ENCODE measurements around the gene RPS8. TPM values are rescaled to one million over a fixed set of nuclear protein-coding genes. Genes with fewer than 3 reads are reported as not detected.

RPS8 gene
- polyA plus RNA-seq, 2 donors: 2,523 to 3,063 TPM

DNA sequence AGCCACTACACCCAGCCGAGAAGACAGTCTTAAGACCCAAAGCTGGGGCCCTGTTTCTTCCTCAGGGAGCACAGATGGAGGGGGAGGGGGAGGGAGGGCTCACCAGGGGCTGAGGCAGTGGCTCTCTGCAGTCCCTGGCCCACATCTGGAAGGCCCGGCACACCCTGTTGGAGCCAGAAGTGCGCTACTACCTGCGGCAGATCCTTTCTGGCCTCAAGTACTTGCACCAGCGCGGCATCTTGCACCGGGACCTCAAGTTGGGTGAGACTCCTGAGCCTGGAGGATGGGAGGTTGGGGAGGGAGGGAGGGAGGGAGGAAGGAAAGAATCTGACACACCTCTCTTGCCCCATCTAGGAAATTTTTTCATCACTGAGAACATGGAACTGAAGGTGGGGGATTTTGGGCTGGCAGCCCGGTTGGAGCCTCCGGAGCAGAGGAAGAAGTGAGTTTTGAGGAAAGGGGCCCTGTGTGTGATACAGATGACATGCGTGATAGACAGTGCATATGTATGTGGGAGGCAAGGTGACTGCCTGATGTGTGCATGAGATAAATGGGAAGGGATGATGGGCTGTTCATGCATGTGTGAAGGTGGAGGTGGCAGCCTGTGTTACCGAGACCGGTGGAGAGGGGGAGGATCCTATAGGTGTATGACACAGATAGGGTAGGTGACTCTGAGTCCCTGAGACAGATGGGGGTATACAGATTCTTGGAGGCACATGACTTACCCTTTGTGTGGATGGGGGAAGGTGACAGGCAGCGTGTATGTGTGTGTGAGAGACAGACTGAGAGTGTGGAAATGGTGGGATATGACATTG is 26.4 kb downstream of the RPS8 start:
- peak overlapping the region; percentile 52 to 77 for H3K4me3 ChIP-seq (ENCODE audit: low read depth in 1 of 2, low read length in 2 of 2)
- no peaks in the 10 kb centered on the region for H3K9me3 ChIP-seq (ENCODE audit: control insufficient read depth in 2 of 2, insufficient read depth in 1 of 2, low read depth in 1 of 2, low read length in 1 of 2)
- H3K36me3 ChIP-seq (ENCODE audit: control insufficient read depth in 2 of 2, insufficient read depth in 2 of 2, low read length in 1 of 2): peaks cover 12 to 41% of the 10 kb centered on the region in 2 donors
- peaks cover 0 to 18% of the 10 kb centered on the region in 2 donors for H3K4me1 ChIP-seq (ENCODE audit: control insufficient read depth in 2 of 2, insufficient read depth in 2 of 2, low read length in 1 of 2)
- WGBS, 2 donors: 51 to 59% methylated on average over 13 of the region's 13 CpGs
- no peaks in the 10 kb centered on the region for H3K27me3 ChIP-seq (ENCODE audit: control insufficient read depth in 1 of 2, insufficient read depth in 2 of 2, low read length in 2 of 2)
- H3K27ac ChIP-seq (ENCODE audit: low read depth in 2 of 2, low read length in 1 of 2): peak overlapping the region; percentile 37 to 41

DNA sequence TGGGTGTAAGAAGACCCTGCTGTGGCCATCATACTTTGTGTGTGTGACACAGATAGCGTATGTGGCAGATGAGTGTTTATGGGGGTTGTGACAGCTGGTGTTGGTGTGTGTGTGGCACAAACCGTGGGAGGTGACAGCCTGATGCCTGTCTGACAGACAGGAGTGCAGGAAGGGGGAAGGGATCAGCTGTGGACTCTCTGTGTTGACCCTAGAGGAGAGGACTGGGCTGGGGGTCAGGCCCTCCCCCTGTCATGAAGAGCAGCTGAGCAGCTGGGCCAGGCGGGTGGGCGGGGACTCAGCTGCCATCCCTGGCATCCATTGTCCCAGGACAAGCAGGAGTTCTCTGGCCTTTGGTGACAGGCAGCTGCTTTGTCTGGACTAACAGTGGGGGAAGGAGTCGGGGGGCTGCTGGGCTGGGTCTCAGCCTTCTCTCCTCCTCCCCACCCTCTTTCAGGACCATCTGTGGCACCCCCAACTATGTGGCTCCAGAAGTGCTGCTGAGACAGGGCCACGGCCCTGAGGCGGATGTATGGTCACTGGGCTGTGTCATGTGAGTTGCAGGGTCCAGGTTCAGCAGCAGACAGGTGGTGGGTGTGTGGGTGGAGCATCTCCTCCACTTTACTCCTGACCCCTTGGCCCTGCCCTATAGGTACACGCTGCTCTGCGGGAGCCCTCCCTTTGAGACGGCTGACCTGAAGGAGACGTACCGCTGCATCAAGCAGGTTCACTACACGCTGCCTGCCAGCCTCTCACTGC is 27.1 kb downstream of the RPS8 start:
- H3K27ac ChIP-seq (ENCODE audit: low read depth in 2 of 2, low read length in 1 of 2): peak overlapping the region; percentile 37 to 41
- WGBS, 2 donors: 84 to 85% methylated on average over 13 of the region's 13 CpGs
- H3K36me3 ChIP-seq (ENCODE audit: control insufficient read depth in 2 of 2, insufficient read depth in 2 of 2, low read length in 1 of 2): peaks cover 12 to 41% of the 10 kb centered on the region in 2 donors
- H3K4me1 ChIP-seq (ENCODE audit: control insufficient read depth in 2 of 2, insufficient read depth in 2 of 2, low read length in 1 of 2): peaks cover 0 to 25% of the 10 kb centered on the region in 2 donors
- H3K27me3 ChIP-seq (ENCODE audit: control insufficient read depth in 1 of 2, insufficient read depth in 2 of 2, low read length in 2 of 2): no peaks in the 10 kb centered on the region
- H3K4me3 ChIP-seq (ENCODE audit: low read depth in 1 of 2, low read length in 2 of 2): peak overlapping the region; percentile 27 to 77
- H3K9me3 ChIP-seq (ENCODE audit: control insufficient read depth in 2 of 2, insufficient read depth in 1 of 2, low read depth in 1 of 2, low read length in 1 of 2): no peaks in the 10 kb centered on the region

DNA sequence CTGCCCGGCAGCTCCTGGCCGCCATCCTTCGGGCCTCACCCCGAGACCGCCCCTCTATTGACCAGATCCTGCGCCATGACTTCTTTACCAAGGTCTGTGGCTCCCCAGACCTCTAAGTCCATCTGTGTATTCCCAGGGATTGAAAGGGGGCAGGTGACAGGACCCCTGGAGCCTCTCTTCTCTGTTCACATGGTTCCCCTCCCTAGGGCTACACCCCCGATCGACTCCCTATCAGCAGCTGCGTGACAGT is 27.6 kb downstream of the RPS8 start:
- no peaks in the 10 kb centered on the region for H3K9me3 ChIP-seq (ENCODE audit: control insufficient read depth in 2 of 2, insufficient read depth in 1 of 2, low read depth in 1 of 2, low read length in 1 of 2)
- H3K27me3 ChIP-seq (ENCODE audit: control insufficient read depth in 1 of 2, insufficient read depth in 2 of 2, low read length in 2 of 2): no peaks in the 10 kb centered on the region
- peak overlapping the region; percentile 27 to 77 for H3K4me3 ChIP-seq (ENCODE audit: low read depth in 1 of 2, low read length in 2 of 2)
- WGBS, 2 donors: 85 to 90% methylated on average over 9 of the region's 9 CpGs
- H3K36me3 ChIP-seq (ENCODE audit: control insufficient read depth in 2 of 2, insufficient read depth in 2 of 2, low read length in 1 of 2): peaks cover 12 to 41% of the 10 kb centered on the region in 2 donors
- H3K4me1 ChIP-seq (ENCODE audit: control insufficient read depth in 2 of 2, insufficient read depth in 2 of 2, low read length in 1 of 2): peaks cover 0 to 30% of the 10 kb centered on the region in 2 donors
- peak overlapping the region in 1 of 2 donors; percentile 37 for H3K27ac ChIP-seq (ENCODE audit: low read depth in 2 of 2, low read length in 1 of 2)

DNA sequence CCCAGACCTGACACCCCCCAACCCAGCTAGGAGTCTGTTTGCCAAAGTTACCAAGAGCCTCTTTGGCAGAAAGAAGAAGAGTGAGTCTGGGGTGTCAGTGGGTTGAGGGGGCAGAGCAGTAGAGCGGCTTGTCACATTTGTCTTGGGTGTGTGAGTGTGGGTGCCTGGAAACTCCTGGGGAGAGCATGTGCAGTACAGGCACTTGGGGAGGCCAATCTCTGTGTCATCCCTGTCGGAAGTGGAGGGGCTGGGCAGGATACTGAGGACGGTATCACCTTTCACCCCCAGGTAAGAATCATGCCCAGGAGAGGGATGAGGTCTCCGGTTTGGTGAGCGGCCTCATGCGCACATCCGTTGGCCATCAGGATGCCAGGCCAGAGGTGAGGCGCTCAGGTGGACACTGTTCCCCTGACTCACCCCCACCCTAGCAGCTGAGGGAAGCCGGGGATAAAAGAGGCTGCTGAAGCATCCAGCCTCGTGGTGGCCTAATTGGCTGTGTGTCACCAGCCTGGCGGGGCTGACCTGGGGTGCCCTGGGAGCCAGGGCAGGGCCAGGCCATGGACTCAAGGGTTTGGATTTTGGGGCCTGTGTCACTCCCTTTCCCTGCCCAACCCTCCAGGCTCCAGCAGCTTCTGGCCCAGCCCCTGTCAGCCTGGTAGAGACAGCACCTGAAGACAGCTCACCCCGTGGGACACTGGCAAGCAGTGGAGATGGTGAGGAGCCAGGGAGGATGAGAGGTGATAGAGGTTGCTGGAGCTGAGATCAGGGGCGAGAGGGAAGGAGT is 28.2 kb downstream of the RPS8 start:
- peaks cover 12 to 41% of the 10 kb centered on the region in 2 donors for H3K36me3 ChIP-seq (ENCODE audit: control insufficient read depth in 2 of 2, insufficient read depth in 2 of 2, low read length in 1 of 2)
- H3K27ac ChIP-seq (ENCODE audit: low read depth in 2 of 2, low read length in 1 of 2): peak overlapping the region; percentile 25 to 69
- H3K9me3 ChIP-seq (ENCODE audit: control insufficient read depth in 2 of 2, insufficient read depth in 1 of 2, low read depth in 1 of 2, low read length in 1 of 2): no peaks in the 10 kb centered on the region
- peak overlapping the region; percentile 9 to 77 for H3K4me3 ChIP-seq (ENCODE audit: low read depth in 1 of 2, low read length in 2 of 2)
- WGBS, 2 donors: 78 to 84% methylated on average over 13 of the region's 13 CpGs
- H3K27me3 ChIP-seq (ENCODE audit: control insufficient read depth in 1 of 2, insufficient read depth in 2 of 2, low read length in 2 of 2): no peaks in the 10 kb centered on the region
- peaks cover 4 to 36% of the 10 kb centered on the region in 2 donors for H3K4me1 ChIP-seq (ENCODE audit: control insufficient read depth in 2 of 2, insufficient read depth in 2 of 2, low read length in 1 of 2)

DNA sequence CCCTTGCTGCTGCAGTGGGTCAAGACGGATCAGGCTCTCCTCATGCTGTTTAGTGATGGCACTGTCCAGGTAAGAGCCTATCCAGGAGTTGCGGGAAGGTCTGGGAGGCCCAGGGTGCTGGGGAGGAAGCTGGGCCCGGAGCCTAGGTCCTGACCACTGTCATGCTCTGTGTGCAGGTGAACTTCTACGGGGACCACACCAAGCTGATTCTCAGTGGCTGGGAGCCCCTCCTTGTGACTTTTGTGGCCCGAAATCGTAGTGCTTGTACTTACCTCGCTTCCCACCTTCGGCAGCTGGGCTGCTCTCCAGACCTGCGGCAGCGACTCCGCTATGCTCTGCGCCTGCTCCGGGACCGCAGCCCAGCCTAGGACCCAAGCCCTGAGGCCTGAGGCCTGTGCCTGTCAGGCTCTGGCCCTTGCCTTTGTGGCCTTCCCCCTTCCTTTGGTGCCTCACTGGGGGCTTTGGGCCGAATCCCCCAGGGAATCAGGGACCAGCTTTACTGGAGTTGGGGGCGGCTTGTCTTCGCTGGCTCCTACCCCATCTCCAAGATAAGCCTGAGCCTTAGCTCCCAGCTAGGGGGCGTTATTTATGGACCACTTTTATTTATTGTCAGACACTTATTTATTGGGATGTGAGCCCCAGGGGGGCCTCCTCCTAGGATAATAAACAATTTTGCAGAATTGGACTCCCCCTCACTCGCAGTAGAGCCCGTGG is 30.1 kb downstream of the RPS8 start:
- Histone ChIP-seq H3K27me3 (ENCODE audit: control insufficient read depth in 1 of 2, insufficient read depth in 2 of 2, low read length in 2 of 2) (no peaks in the 10 kb centered on the region), H3K9me3 (ENCODE audit: control insufficient read depth in 2 of 2, insufficient read depth in 1 of 2, low read depth in 1 of 2, low read length in 1 of 2) (no peaks in the 10 kb centered on the region), H3K27ac (ENCODE audit: low read depth in 2 of 2, low read length in 1 of 2) (peak overlapping the region; percentile 34 to 99), H3K4me1 (ENCODE audit: control insufficient read depth in 2 of 2, insufficient read depth in 2 of 2, low read length in 1 of 2) (peaks cover 17 to 53% of the 10 kb centered on the region in 2 donors), H3K36me3 (ENCODE audit: control insufficient read depth in 2 of 2, insufficient read depth in 2 of 2, low read length in 1 of 2) (peaks cover 12 to 42% of the 10 kb centered on the region in 2 donors), H3K4me3 (ENCODE audit: low read depth in 1 of 2, low read length in 2 of 2) (no peak overlapping the region)
- 91 to 93% methylated on average over 20 of the region's 20 CpGs for WGBS, 2 donors

DNA sequence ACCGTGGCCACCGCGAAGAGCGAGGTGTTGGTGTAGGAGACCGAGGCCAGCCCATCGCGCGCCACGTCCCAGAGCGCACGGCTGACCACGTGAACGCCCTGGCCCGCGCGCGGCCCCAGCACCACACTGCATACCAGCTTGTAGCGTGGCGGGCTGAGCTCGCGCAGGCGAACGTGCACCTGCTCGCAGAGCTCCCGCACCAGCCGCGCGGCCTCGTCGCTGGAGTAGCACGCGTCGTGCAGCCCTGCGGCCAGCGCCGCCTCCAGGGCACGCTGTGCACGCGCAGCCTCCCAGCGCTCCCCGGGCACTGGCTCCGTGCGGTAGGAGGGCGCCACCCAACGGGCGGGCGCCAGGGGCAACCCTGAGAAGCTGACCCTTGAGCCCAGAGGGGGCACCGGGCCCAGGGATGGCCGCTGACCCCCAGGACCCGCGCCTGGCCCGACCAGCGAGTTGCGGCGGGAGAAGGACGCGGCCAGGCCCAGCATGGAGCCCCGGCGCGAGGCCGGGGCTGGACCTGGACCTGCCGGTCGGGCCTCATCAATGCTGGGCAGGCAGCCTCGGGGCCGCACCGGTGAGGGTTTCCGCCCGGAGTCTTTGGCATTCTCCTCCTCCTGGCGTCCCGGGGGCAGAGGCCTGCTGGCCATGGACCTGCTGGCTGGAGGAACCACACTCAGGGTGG is 30.8 kb downstream of the RPS8 start:
- H3K4me3 ChIP-seq (ENCODE audit: low read depth in 1 of 2, low read length in 2 of 2): no peak overlapping the region
- 90 to 94% methylated on average over 68 to 70 of the region's 70 CpGs for WGBS, 2 donors
- H3K36me3 ChIP-seq (ENCODE audit: control insufficient read depth in 2 of 2, insufficient read depth in 2 of 2, low read length in 1 of 2): peaks cover 12 to 43% of the 10 kb centered on the region in 2 donors

DNA sequence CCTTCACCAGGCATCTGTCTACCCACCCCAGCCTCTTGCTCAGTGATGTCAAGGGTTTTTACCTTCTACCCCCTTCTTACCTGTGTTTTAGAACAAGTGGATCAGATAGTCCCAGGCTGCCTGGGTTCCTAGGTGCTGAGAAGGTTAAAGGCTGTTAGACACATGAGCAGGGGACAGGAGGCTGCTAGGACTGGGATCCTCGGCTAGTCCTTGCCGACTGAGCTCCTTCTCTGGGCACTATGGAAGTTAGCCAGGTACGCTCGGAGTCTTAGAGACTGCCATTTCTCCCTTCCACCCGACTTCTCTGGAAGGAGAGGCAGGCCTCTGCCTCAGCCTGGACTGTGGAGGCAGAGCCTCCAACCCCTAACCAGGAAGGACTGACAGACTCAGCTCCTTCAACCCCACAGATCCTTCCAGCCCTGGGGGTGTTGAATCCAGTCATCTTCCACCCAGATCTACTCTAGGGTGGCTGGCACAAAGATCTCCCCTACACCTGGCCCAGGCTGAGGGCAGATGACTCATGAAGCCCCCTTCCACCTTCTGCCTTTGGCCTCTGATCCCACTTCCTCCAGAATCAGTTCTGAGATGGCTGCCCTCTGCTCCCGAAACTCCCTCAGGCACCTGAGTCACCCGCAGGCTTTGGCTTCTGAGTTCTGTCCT is 31.5 kb downstream of the RPS8 start, which contains the start of gene DYNLT4:
TSS of gene DYNLT4 (minus strand) at position 648 of the 660 bp plus-strand sequence. CDS start 683 bp downstream, outside the sequence.
- WGBS, 2 donors: 39 to 42% methylated on average over 7 of the region's 7 CpGs
- Histone ChIP-seq H3K9me3 (ENCODE audit: control insufficient read depth in 2 of 2, insufficient read depth in 1 of 2, low read depth in 1 of 2, low read length in 1 of 2) (no peaks in the 10 kb centered on the region), H3K4me3 (ENCODE audit: low read depth in 1 of 2, low read length in 2 of 2) (peak within 1 kb of the TSS in 1 of 2 donors; percentile 5), H3K27me3 (ENCODE audit: control insufficient read depth in 1 of 2, insufficient read depth in 2 of 2, low read length in 2 of 2) (no peaks in the 10 kb centered on the region), H3K27ac (ENCODE audit: low read depth in 2 of 2, low read length in 1 of 2) (peak within 1 kb of the TSS; percentile 99 to 100), H3K36me3 (ENCODE audit: control insufficient read depth in 2 of 2, insufficient read depth in 2 of 2, low read length in 1 of 2) (peaks cover 12 to 43% of the 10 kb centered on the region in 2 donors), H3K4me1 (ENCODE audit: control insufficient read depth in 2 of 2, insufficient read depth in 2 of 2, low read length in 1 of 2) (peaks cover 17 to 51% of the 10 kb centered on the region in 2 donors)

More for the DNA sequence above, 30.8 kb downstream of the RPS8 start:
- Histone ChIP-seq H3K9me3 (ENCODE audit: control insufficient read depth in 2 of 2, insufficient read depth in 1 of 2, low read depth in 1 of 2, low read length in 1 of 2) (no peaks in the 10 kb centered on the region), H3K4me1 (ENCODE audit: control insufficient read depth in 2 of 2, insufficient read depth in 2 of 2, low read length in 1 of 2) (peaks cover 17 to 52% of the 10 kb centered on the region in 2 donors), H3K27me3 (ENCODE audit: control insufficient read depth in 1 of 2, insufficient read depth in 2 of 2, low read length in 2 of 2) (no peaks in the 10 kb centered on the region), H3K27ac (ENCODE audit: low read depth in 2 of 2, low read length in 1 of 2) (peak overlapping the region; percentile 99 to 100)

DNA sequence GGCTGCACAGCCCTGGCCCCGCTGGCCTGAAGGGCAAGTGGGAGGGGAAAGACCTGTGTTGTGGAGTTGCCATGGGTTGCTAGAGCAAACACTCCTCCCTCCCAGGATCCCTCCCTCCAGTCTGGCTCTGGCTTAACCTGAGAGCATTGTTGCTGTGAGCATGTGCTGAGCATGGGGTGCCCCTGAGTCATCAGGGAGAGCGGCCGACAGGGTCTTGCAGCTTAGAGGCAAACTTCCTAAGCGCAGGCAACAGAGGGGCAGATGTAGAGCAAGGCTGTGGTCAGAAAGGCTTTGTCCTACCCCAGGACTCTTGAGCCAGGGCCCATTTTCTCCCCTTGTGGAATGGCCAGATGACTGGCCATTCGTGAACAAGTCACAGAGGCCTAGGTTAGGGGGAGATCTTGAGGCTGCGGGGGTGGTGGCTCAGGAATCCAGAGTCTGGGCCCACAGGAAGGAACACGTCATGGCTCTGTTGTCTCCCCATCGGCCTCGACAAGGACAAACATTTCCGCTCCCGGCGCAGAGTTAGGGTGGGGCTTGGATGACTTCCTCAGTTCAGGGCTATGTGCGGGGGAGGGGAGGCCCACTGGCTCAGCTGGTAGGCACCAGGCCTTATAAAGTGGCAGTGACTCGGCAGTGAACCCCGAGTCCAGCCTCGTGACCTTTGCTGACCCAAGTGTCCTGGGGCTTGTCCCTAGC is 32.2 kb downstream of the RPS8 start:
- no peaks in the 10 kb centered on the region for H3K9me3 ChIP-seq (ENCODE audit: control insufficient read depth in 2 of 2, insufficient read depth in 1 of 2, low read depth in 1 of 2, low read length in 1 of 2)
- peak overlapping the region in 1 of 2 donors; percentile 4 for H3K4me3 ChIP-seq (ENCODE audit: low read depth in 1 of 2, low read length in 2 of 2)
- H3K4me1 ChIP-seq (ENCODE audit: control insufficient read depth in 2 of 2, insufficient read depth in 2 of 2, low read length in 1 of 2): peaks cover 17 to 50% of the 10 kb centered on the region in 2 donors
- 1 to 3% methylated on average over 16 of the region's 16 CpGs for WGBS, 2 donors
- no peaks in the 10 kb centered on the region for H3K27me3 ChIP-seq (ENCODE audit: control insufficient read depth in 1 of 2, insufficient read depth in 2 of 2, low read length in 2 of 2)
- peaks cover 12 to 38% of the 10 kb centered on the region in 2 donors for H3K36me3 ChIP-seq (ENCODE audit: control insufficient read depth in 2 of 2, insufficient read depth in 2 of 2, low read length in 1 of 2)
- H3K27ac ChIP-seq (ENCODE audit: low read depth in 2 of 2, low read length in 1 of 2): peak overlapping the region; percentile 99 to 100
